ENCODE results near the gene DOK6. TPM values are rescaled to one million over a fixed set of nuclear protein-coding genes. Genes with fewer than 3 reads are reported as not detected.

DOK6 gene
- total and polyA plus RNA-seq, 9 of the 15 experiments (the other 6 are each of a cell fraction or from before 2014, with no cell fraction given), result not detected

- Histone ChIP-seq H3K9me1 (ENCODE audit: control insufficient read depth, insufficient read depth, low read length) (no peaks in the 10 kb centered on the region), H3K9ac (ENCODE audit: insufficient read depth in 1 of 2, low read depth in 2 of 2, low read length in 2 of 2) (no peak overlapping the region), H3K27ac (ENCODE audit: extremely low read depth, low read depth, low read length) (no peak overlapping the region), H2AFZ (ENCODE audit: low read depth, low read length) (no peak overlapping the region), H3K27me3 (ENCODE audit: control insufficient read depth in 2 of 2, insufficient read depth in 2 of 2, low read length in 2 of 2) (no peaks in the 10 kb centered on the region), H3K9me3 (replicated peaks; ENCODE audit: control insufficient read depth, insufficient read depth, low read depth, low read length) (no peaks in the 10 kb centered on the region), H3K4me2 (ENCODE audit: insufficient read depth, low read length) (no peak overlapping the region), H3K79me2 (ENCODE audit: control insufficient read depth, insufficient read depth, low read length) (no peaks in the 10 kb centered on the region), H3K36me3 (ENCODE audit: control insufficient read depth, insufficient read depth, low read length) (no peaks in the 10 kb centered on the region), H3K4me3 (no peak overlapping the region), H4K20me1 (replicated peaks; ENCODE audit: control insufficient read depth, insufficient read depth, low read length) (no peaks in the 10 kb centered on the region), H3K4me1 (replicated peaks in 1 of 2; ENCODE audit: control insufficient read depth in 2 of 2, insufficient read depth in 2 of 2, low read length in 2 of 2) (no peaks in the 10 kb centered on the region)
- FAIRE-seq, result no peak
- intact Hi-C loops (cut with micrococcal nuclease), result no loop called here
- 4% methylated on average over 2 of the region's 2 CpGs for WGBS (ENCODE audit: insufficient coverage, low coverage, missing lambda C conversion rate)
- BruUV-seq (replicated peaks), result no TSS peak
- ATAC-seq, result no peak
- ChIA-PET POLR2A (interaction anchor here (0.7 kb wide), 1 partner anchor 125 kb away, joined by 3 read pairs; no protein-coding TSS in a partner anchor), CTCF (ENCODE audit: low intra/inter-chr PET ratio) (no interaction called here)
- DNase-seq (ENCODE audit: extremely low read depth in 1 of 4, low spot score in 3 of 4), result no peak
- in situ Hi-C loops (cut with MboI), result no loop called here
- no peak for TF ChIP-seq CREB1 (IDR thresholded peaks at IDR 0.05)
- TF ChIP-seq CREB1 (CRISPR knock-in tag; IDR thresholded peaks at IDR 0.05), result no peak
- TF ChIP-seq NFRKB (IDR thresholded peaks at IDR 0.05; ENCODE audit: low read depth), result no peak
- no peak for TF ChIP-seq KLF6 (CRISPR knock-in tag; IDR thresholded peaks at IDR 0.05; ENCODE audit: borderline replicate concordance)
- no peak for TF ChIP-seq SMARCA4 (IDR thresholded peaks at IDR 0.05)
- TF ChIP-seq RBM25 (IDR thresholded peaks at IDR 0.05; ENCODE audit: low read depth, low read length, severe bottlenecking), result no peak
- no peak for TF ChIP-seq STAT5B (CRISPR knock-in tag; IDR thresholded peaks at IDR 0.05)
- TF ChIP-seq RAD51 (IDR thresholded peaks at IDR 0.05; ENCODE audit: borderline replicate concordance, low read depth), result no peak
- no peak for TF ChIP-seq NFE2 (IDR thresholded peaks at IDR 0.05; ENCODE audit: low read depth)
- TF ChIP-seq MYNN (IDR thresholded peaks at IDR 0.05), result no peak
- TF ChIP-seq MYNN (CRISPR knock-in tag; IDR thresholded peaks at IDR 0.05), result no peak
- TF ChIP-seq ZKSCAN1 (IDR thresholded peaks at IDR 0.05; ENCODE audit: low read depth, low read length), result no peak
- no peak for TF ChIP-seq SFPQ (IDR thresholded peaks at IDR 0.05; ENCODE audit: low read depth, low read length)
- TF ChIP-seq THRB (CRISPR knock-in tag; conservative IDR thresholded peaks at IDR 0.05), result no peak
- TF ChIP-seq ZNF146 (CRISPR knock-in tag; IDR thresholded peaks at IDR 0.05; ENCODE audit: unreplicated experiment), result no peak
- TF ChIP-seq KLF16 (IDR thresholded peaks at IDR 0.05), result no peak
- TF ChIP-seq SP2 (IDR thresholded peaks at IDR 0.05; ENCODE audit: extremely low read depth, low read depth, low read length, poor library complexity, severe bottlenecking), result no peak
- no peak for TF ChIP-seq ZNF445 (CRISPR knock-in tag; IDR thresholded peaks at IDR 0.05; ENCODE audit: low read depth)
- no peak for TF ChIP-seq SMC3 (conservative IDR thresholded peaks at IDR 0.05; ENCODE audit: insufficient read depth, low read depth, low read length)
- no peak for TF ChIP-seq HMGN3 (IDR thresholded peaks at IDR 0.05; ENCODE audit: borderline replicate concordance, extremely low read depth, insufficient read length, low read depth, low read length)
Measured at GRCh38 chr18:69734536-69734935, 333.8 kb downstream of the DOK6 start.
